Smooth muscle cell (in vitro differentiated cells): ENCODE measurements around the gene PCDHA3. TPM values are rescaled to one million over a fixed set of nuclear protein-coding genes. Genes with fewer than 3 reads are reported as not detected.
"Not testable (repeated sequence)": the region's sequence is repeated elsewhere in the genome, so short reads cannot be mapped to it uniquely, and the experiment has no call there.

Experiments
- DNase-seq: peaks from one replicate; lab custom pipeline; 2025; ENCODE audit not compliant: unreplicated experiment; lab: John Stamatoyannopoulos, UW
- H2AFZ ChIP-seq: fragments of 200-600 bp; sonication (generic); 2 replicates; pipeline ENCODE4 v1.6.0; 2016; ENCODE audit warnings: antibody characterized with exemption, low read depth, mild to moderate bottlenecking
- H3F3A ChIP-seq: fragments of 200-600 bp; sonication (generic); 2 replicates; pipeline ENCODE4 v1.6.0; 2017; ENCODE audit warnings: antibody characterized with exemption, low read depth
- H3K27ac ChIP-seq: fragments of 200-600 bp; sonication (generic); 2 replicates; pipeline ENCODE4 v1.5.1; 2016; ENCODE audit warnings: low read depth, mild to moderate bottlenecking
- H3K27me3 ChIP-seq: fragments of 200-600 bp; sonication (generic); 2 replicates; pipeline ENCODE4 v1.6.1; 2016; ENCODE audit warnings: low read depth, mild to moderate bottlenecking
- H3K36me3 ChIP-seq: fragments of 200-600 bp; sonication (generic); 2 replicates; pipeline ENCODE4 v1.5.1; 2016; ENCODE audit warnings: low read depth
- H3K4me1 ChIP-seq: fragments of 200-600 bp; sonication (generic); 2 replicates; pipeline ENCODE4 v1.5.1; 2016; ENCODE audit warnings: low read depth
- H3K4me2 ChIP-seq: fragments of 200-600 bp; sonication (generic); 2 replicates; pipeline ENCODE4 v1.6.0; 2016; ENCODE audit warnings: mild to moderate bottlenecking
- H3K4me3 ChIP-seq: fragments of 200-600 bp; sonication (generic); 2 replicates; pipeline ENCODE4 v1.5.1; 2016; ENCODE audit warnings: mild to moderate bottlenecking
- H3K79me2 ChIP-seq: fragments of 200-600 bp; sonication (generic); 2 replicates; pipeline ENCODE4 v1.6.0; 2016; ENCODE audit warnings: low read depth, mild to moderate bottlenecking
- H3K9ac ChIP-seq: fragments of 200-600 bp; sonication (generic); 2 replicates; pipeline ENCODE4 v1.6.0; 2016; ENCODE audit warnings: low read depth
- H3K9me3 ChIP-seq: fragments of 200-600 bp; sonication (generic); replicated peaks from 2 replicates; pipeline ENCODE4 v1.5.1; 2016; ENCODE audit warnings: low read depth
- H4K20me1 ChIP-seq: fragments of 200-600 bp; sonication (generic); 2 replicates; pipeline ENCODE4 v1.6.0; 2016; ENCODE audit warnings: low read depth
- WGBS: methylation state at CpG from one replicate; pipeline ENCODE4 v1.1.7; 2016; ENCODE audit warnings: low lambda C conversion rate; 5-methylcytosine and 5-hydroxymethylcytosine counted together
- polyA plus RNA-seq: library from polyadenylated mRNA; unstranded; fragments of >200 nt; fragmentation: Nextera tagmentation; extraction: Ambion mirVana; gene quantifications from 2 replicates; pipeline ENCODE4 v1.2.1, GENCODE V29; 2016
- total RNA-seq: library from RNA; depleted of rRNA; stranded (reverse); fragments of >200 nt; gene quantifications from 2 replicates; pipeline ENCODE4 v1.2.3, GENCODE V29; 2014
- TF ChIP-seq, protein P1 (sequence below): fragments of 200-600 bp; sonication (generic); IDR thresholded peaks from 2 replicates; pipeline ENCODE4 v1.5.1; 2017; ENCODE audit warnings: borderline replicate concordance, mild to moderate bottlenecking, antibody characterized with exemption; ENCODE audit not compliant: insufficient read depth, poor library complexity, severe bottlenecking

PCDHA3 gene
- total and polyA plus RNA-seq, 2 experiments from 2014 or later: 0.89 to 3.2 TPM

DNA sequence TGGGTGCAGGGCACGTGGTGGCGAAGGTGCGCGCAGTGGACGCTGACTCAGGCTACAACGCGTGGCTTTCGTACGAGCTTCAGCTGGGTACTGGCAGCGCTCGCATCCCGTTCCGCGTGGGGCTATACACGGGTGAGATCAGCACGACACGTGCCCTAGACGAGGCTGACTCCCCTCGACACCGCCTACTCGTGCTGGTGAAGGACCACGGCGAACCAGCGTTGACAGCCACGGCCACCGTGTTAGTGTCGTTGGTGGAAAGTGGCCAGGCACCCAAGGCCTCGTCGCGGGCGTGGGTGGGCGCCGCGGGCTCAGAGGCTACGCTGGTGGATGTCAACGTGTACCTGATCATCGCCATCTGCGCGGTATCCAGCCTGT is 4.2 kb upstream of the PCDHA3 start:
- no peak overlapping the region for H3K4me2 ChIP-seq
- no peak overlapping the region for H3K27ac ChIP-seq
- no peak for DNase-seq
- no peaks in the 10 kb centered on the region for H3K79me2 ChIP-seq
- no peaks in the 10 kb centered on the region for H4K20me1 ChIP-seq
- TF ChIP-seq, protein P1, sequence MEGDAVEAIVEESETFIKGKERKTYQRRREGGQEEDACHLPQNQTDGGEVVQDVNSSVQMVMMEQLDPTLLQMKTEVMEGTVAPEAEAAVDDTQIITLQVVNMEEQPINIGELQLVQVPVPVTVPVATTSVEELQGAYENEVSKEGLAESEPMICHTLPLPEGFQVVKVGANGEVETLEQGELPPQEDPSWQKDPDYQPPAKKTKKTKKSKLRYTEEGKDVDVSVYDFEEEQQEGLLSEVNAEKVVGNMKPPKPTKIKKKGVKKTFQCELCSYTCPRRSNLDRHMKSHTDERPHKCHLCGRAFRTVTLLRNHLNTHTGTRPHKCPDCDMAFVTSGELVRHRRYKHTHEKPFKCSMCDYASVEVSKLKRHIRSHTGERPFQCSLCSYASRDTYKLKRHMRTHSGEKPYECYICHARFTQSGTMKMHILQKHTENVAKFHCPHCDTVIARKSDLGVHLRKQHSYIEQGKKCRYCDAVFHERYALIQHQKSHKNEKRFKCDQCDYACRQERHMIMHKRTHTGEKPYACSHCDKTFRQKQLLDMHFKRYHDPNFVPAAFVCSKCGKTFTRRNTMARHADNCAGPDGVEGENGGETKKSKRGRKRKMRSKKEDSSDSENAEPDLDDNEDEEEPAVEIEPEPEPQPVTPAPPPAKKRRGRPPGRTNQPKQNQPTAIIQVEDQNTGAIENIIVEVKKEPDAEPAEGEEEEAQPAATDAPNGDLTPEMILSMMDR: no peak
- H3K4me3 ChIP-seq: no peak overlapping the region
- 98% methylated on average over 39 of the region's 39 CpGs for WGBS
- no peaks in the 10 kb centered on the region for H3F3A ChIP-seq
- no peak overlapping the region for H3K9ac ChIP-seq
- H3K27me3 ChIP-seq: no peaks in the 10 kb centered on the region
- H3K36me3 ChIP-seq: peaks cover 8% of the 10 kb centered on the region
- H2AFZ ChIP-seq: no peak overlapping the region
- no peaks in the 10 kb centered on the region for H3K4me1 ChIP-seq
- peaks cover 7% of the 10 kb centered on the region for H3K9me3 ChIP-seq

DNA sequence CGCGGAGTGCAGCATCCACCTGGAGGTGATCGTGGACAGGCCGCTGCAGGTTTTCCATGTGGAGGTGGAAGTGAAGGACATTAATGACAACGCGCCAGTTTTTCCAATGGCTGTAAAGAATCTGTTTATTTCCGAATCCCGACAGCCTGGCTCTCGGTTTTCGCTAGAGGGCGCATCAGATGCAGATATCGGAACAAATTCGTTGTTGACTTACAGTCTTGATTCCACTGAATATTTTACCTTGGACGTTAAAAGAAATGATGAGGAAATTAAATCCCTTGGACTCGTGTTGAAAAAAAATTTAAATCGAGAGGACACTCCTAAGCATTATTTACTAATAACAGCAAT is 611 bp downstream of the PCDHA3 start:
- no peaks in the 10 kb centered on the region for H3K79me2 ChIP-seq
- H3K36me3 ChIP-seq: peaks cover 8% of the 10 kb centered on the region
- H3K27me3 ChIP-seq: no peaks in the 10 kb centered on the region
- 95% methylated on average over 16 of the region's 16 CpGs for WGBS
- no peaks in the 10 kb centered on the region for H4K20me1 ChIP-seq
- H3K9ac ChIP-seq: no peak overlapping the region
- no peak overlapping the region for H3K4me3 ChIP-seq
- DNase-seq: no peak
- H3F3A ChIP-seq: no peaks in the 10 kb centered on the region
- H3K27ac ChIP-seq: no peak overlapping the region
- H3K4me2 ChIP-seq: no peak overlapping the region
- no peaks in the 10 kb centered on the region for H3K4me1 ChIP-seq
- no peak overlapping the region for H2AFZ ChIP-seq
- TF ChIP-seq, protein P1: no peak
- peaks cover 7% of the 10 kb centered on the region for H3K9me3 ChIP-seq

DNA sequence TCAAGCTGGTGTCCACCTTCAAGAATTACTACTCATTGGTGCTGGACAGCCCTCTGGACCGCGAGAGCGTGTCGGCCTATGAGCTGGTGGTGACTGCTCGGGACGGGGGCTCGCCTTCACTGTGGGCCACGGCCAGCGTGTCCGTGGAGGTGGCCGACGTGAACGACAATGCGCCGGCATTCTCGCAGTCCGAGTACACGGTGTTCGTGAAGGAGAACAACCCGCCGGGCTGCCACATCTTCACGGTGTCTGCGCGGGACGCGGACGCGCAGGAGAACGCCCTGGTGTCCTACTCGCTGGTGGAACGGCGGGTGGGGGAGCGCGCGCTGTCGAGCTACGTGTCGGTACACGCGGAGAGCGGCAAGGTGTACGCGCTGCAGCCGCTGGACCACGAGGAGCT is 1.5 kb downstream of the PCDHA3 start:
- not testable (repeated sequence) for H3K27ac ChIP-seq, H3K9ac ChIP-seq, H3K9me3 ChIP-seq, H2AFZ ChIP-seq, H4K20me1 ChIP-seq, H3F3A ChIP-seq, H3K4me2 ChIP-seq, H3K4me1 ChIP-seq, H3K4me3 ChIP-seq, H3K36me3 ChIP-seq, DNase-seq, H3K27me3 ChIP-seq, H3K79me2 ChIP-seq
- WGBS: 97% methylated on average over 45 of the region's 45 CpGs

DNA sequence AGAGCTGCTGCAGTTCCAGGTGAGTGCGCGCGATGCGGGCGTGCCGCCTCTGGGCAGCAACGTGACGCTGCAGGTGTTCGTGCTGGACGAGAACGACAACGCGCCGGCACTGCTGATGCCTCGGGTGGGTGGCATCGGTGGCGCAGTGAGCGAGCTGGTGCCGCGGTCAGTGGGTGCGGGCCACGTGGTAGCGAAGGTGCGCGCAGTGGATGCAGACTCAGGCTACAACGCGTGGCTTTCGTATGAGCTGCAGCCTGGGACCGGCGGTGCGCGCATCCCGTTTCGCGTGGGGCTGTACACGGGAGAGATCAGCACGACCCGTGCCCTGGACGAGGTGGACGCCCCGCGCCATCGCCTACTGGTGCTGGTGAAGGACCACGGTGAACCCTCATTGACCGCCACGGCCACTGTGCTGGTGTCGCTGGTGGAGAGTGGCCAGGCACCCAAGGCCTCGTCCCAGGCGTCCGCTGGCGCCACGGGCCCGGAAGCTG is 2.0 kb downstream of the PCDHA3 start:
- Histone ChIP-seq H3K4me1 (no peaks in the 10 kb centered on the region), H3K36me3 (peaks cover 8% of the 10 kb centered on the region), H2AFZ (no peak overlapping the region), H3K9me3 (peaks cover 7% of the 10 kb centered on the region), H3K27me3 (no peaks in the 10 kb centered on the region), H3K9ac (no peak overlapping the region), H3K27ac (no peak overlapping the region), H3F3A (no peaks in the 10 kb centered on the region), H3K4me3 (no peak overlapping the region), H4K20me1 (no peaks in the 10 kb centered on the region), H3K79me2 (no peaks in the 10 kb centered on the region), H3K4me2 (no peak overlapping the region)
- TF ChIP-seq, protein P1: no peak
- 98% methylated on average over 34 of the region's 53 CpGs for WGBS
- no peak for DNase-seq
